Body of pancreas (tissue), 4 donors: ENCODE measurements around the gene EFS.

ENCODE experiments used
- CTCF ChIP-seq, 7 experiments: fragments of 450-650 bp in 4 of 7; fragments of 200-600 bp in 3 of 7; sonication (generic) in 3 of 7; IDR thresholded peaks; one replicate each; pipeline ENCODE4 v1.5.1; 2016 to 2019; ENCODE audit warnings: antibody characterized with exemption in 7 of 7
- POLR2A ChIP-seq, 3 donors: fragments of 450-650 bp; IDR thresholded peaks; one replicate each; pipeline ENCODE4 v1.6.1; 2016; ENCODE audit warnings: antibody characterized with exemption in 3 of 3, mild to moderate bottlenecking in 2 of 3

- no peak for TF ChIP-seq CTCF (IDR thresholded peaks at IDR 0.05)
- no peak for TF ChIP-seq POLR2A (IDR thresholded peaks at IDR 0.05)
Measured at GRCh38 chr14:23324455-23324846, 40.5 kb downstream of the EFS start.
